ENCODE results near the gene COX15.

COX15 gene

GRCh38 chr10:99731306-99732032 lies 458 bp downstream of the COX15 start:
- no peak for DNase-seq (ENCODE audit: low read depth in 1 of 2, low spot score in 1 of 2)
- no peaks in the 10 kb centered on the region for H3K27me3 ChIP-seq (ENCODE audit: insufficient read depth, poor library complexity, severe bottlenecking)

GRCh38 chr10:99730026-99730425 lies 1.9 kb downstream of the COX15 start:
- no peak overlapping the region for H3K27ac ChIP-seq (replicated peaks)
- TF ChIP-seq POLR2AphosphoS5 (IDR thresholded peaks at IDR 0.05; ENCODE audit: low read depth): no peak
- TF ChIP-seq, protein P1, sequence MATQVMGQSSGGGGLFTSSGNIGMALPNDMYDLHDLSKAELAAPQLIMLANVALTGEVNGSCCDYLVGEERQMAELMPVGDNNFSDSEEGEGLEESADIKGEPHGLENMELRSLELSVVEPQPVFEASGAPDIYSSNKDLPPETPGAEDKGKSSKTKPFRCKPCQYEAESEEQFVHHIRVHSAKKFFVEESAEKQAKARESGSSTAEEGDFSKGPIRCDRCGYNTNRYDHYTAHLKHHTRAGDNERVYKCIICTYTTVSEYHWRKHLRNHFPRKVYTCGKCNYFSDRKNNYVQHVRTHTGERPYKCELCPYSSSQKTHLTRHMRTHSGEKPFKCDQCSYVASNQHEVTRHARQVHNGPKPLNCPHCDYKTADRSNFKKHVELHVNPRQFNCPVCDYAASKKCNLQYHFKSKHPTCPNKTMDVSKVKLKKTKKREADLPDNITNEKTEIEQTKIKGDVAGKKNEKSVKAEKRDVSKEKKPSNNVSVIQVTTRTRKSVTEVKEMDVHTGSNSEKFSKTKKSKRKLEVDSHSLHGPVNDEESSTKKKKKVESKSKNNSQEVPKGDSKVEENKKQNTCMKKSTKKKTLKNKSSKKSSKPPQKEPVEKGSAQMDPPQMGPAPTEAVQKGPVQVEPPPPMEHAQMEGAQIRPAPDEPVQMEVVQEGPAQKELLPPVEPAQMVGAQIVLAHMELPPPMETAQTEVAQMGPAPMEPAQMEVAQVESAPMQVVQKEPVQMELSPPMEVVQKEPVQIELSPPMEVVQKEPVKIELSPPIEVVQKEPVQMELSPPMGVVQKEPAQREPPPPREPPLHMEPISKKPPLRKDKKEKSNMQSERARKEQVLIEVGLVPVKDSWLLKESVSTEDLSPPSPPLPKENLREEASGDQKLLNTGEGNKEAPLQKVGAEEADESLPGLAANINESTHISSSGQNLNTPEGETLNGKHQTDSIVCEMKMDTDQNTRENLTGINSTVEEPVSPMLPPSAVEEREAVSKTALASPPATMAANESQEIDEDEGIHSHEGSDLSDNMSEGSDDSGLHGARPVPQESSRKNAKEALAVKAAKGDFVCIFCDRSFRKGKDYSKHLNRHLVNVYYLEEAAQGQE (IDR thresholded peaks at IDR 0.05; ENCODE audit: insufficient replicate concordance, low read depth): no peak
- DNase-seq (ENCODE audit: low read depth in 1 of 2, low spot score in 1 of 2): no peak
- no peaks in the 10 kb centered on the region for H3K27me3 ChIP-seq (ENCODE audit: insufficient read depth, poor library complexity, severe bottlenecking)
- no peak overlapping the region for H3K4me3 ChIP-seq (replicated peaks; ENCODE audit: insufficient read depth, low read length)

More at GRCh38 chr10:99731306-99732032, 458 bp downstream of the COX15 start:
- Histone ChIP-seq H3K4me3 (replicated peaks; ENCODE audit: insufficient read depth, low read length) (peak overlapping the region; percentile 67), H3K27ac (replicated peaks) (peak overlapping the region; percentile 88)
- TF ChIP-seq POLR2AphosphoS5 (IDR thresholded peaks at IDR 0.05; ENCODE audit: low read depth) (no peak), CTCF (IDR thresholded peaks at IDR 0.05; ENCODE audit: insufficient read depth, low read length) (no peak), SPI1 (IDR thresholded peaks at IDR 0.05; ENCODE audit: borderline replicate concordance, low read depth) (no peak), GABPA (IDR thresholded peaks at IDR 0.05; ENCODE audit: low read depth) (no peak)
- TF ChIP-seq, protein P1 (IDR thresholded peaks at IDR 0.05; ENCODE audit: insufficient replicate concordance, low read depth): no peak

- Histone ChIP-seq H3K4me3 (replicated peaks; ENCODE audit: insufficient read depth, low read length) (no peak overlapping the region), H3K27ac (replicated peaks) (no peak overlapping the region), H3K27me3 (ENCODE audit: insufficient read depth, poor library complexity, severe bottlenecking) (no peaks in the 10 kb centered on the region)
- DNase-seq (ENCODE audit: low read depth in 1 of 2, low spot score in 1 of 2): no peak
- TF ChIP-seq POLR2AphosphoS5 (IDR thresholded peaks at IDR 0.05; ENCODE audit: low read depth) (no peak), SPI1 (IDR thresholded peaks at IDR 0.05; ENCODE audit: borderline replicate concordance, low read depth) (no peak), CTCF (IDR thresholded peaks at IDR 0.05; ENCODE audit: insufficient read depth, low read length) (no peak), GABPA (IDR thresholded peaks at IDR 0.05; ENCODE audit: low read depth) (no peak)
- TF ChIP-seq, protein P1 (IDR thresholded peaks at IDR 0.05; ENCODE audit: insufficient replicate concordance, low read depth): no peak
Measured at GRCh38 chr10:99720387-99720786, 11.5 kb downstream of the COX15 start.
